ENCODE results near the gene DEFB110.

DEFB110 gene

DNA sequence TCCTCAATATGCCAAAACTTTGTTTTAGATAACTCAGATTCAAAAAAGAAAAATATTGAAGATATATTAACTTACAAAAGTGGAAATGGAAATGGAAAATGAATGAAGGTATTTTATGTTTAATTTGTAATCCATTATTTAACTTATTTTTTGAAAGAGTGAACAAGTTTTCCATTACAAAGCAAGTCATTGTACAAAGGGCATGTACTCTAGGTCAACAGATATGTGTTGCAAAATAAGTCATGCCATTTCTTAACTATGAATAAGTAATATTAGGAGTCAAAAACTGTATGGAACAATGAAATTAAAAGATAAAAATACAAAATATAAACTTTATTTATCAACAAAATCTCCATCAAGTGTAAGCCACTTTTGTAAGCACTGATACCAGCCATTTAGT lies 26.5 kb downstream of the DEFB110 start:
- no peak for ATAC-seq
- TF ChIP-seq RARB (CRISPR knock-in tag; IDR thresholded peaks at IDR 0.05): no peak
- TF ChIP-seq ZNF70 (CRISPR knock-in tag; IDR thresholded peaks at IDR 0.05): no peak
- TF ChIP-seq ISL1 (CRISPR knock-in tag; IDR thresholded peaks at IDR 0.05): no peak
- TF ChIP-seq PATZ1 (CRISPR knock-in tag; IDR thresholded peaks at IDR 0.05; ENCODE audit: borderline replicate concordance): no peak
- no peak for TF ChIP-seq ARNTL (CRISPR knock-in tag; IDR thresholded peaks at IDR 0.05; ENCODE audit: borderline replicate concordance, low read depth)
- no peak for TF ChIP-seq ZNF565 (CRISPR knock-in tag; conservative IDR thresholded peaks at IDR 0.05; ENCODE audit: low read depth)
- no peak for TF ChIP-seq PPARA (CRISPR knock-in tag; IDR thresholded peaks at IDR 0.05; ENCODE audit: borderline replicate concordance)
- no peak for TF ChIP-seq ZC3H10 (CRISPR knock-in tag; IDR thresholded peaks at IDR 0.05)
- no peak for TF ChIP-seq ZFP30 (CRISPR knock-in tag; IDR thresholded peaks at IDR 0.05)
- no peak for TF ChIP-seq ESRRG (CRISPR knock-in tag; IDR thresholded peaks at IDR 0.05)
- TF ChIP-seq TSHZ2 (CRISPR knock-in tag; IDR thresholded peaks at IDR 0.05): no peak
- TF ChIP-seq CSRNP3 (CRISPR knock-in tag; IDR thresholded peaks at IDR 0.05): no peak
- no peak for TF ChIP-seq GLIS3 (CRISPR knock-in tag; IDR thresholded peaks at IDR 0.05)
- no peak for TF ChIP-seq BACH2 (CRISPR knock-in tag; IDR thresholded peaks at IDR 0.05; ENCODE audit: borderline replicate concordance)

DNA sequence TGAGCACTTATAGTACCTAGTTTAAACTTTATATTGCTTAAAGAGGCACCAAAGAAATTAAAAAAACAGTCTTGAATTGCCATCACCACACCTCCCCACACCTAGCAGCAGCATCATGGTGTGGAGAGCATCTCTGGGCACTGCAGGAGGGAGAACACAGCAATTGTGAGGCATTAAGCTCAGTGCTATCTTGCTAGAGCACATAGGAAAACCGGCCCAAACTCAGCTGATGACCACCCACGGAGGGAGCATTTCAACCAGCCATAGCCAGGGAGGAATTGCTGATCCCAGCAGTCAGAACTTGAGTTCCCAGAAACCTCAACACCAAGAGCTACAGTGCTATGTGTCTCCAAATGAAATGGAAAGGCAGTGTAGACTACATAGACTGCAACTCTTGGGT lies 32.9 kb downstream of the DEFB110 start:
- no peak for TF ChIP-seq ZNF70 (CRISPR knock-in tag; IDR thresholded peaks at IDR 0.05)
- TF ChIP-seq SNAI2 (CRISPR knock-in tag; IDR thresholded peaks at IDR 0.05): no peak
- no peak for TF ChIP-seq OSR1 (CRISPR knock-in tag; IDR thresholded peaks at IDR 0.05)
- no peak for TF ChIP-seq CSDC2 (CRISPR knock-in tag; IDR thresholded peaks at IDR 0.05)
- no peak for TF ChIP-seq POU6F1 (CRISPR knock-in tag; IDR thresholded peaks at IDR 0.05; ENCODE audit: borderline replicate concordance, low read depth)
- TF ChIP-seq PATZ1 (CRISPR knock-in tag; IDR thresholded peaks at IDR 0.05; ENCODE audit: borderline replicate concordance): no peak
- TF ChIP-seq GLIS3 (CRISPR knock-in tag; IDR thresholded peaks at IDR 0.05): no peak
- TF ChIP-seq, protein P1, sequence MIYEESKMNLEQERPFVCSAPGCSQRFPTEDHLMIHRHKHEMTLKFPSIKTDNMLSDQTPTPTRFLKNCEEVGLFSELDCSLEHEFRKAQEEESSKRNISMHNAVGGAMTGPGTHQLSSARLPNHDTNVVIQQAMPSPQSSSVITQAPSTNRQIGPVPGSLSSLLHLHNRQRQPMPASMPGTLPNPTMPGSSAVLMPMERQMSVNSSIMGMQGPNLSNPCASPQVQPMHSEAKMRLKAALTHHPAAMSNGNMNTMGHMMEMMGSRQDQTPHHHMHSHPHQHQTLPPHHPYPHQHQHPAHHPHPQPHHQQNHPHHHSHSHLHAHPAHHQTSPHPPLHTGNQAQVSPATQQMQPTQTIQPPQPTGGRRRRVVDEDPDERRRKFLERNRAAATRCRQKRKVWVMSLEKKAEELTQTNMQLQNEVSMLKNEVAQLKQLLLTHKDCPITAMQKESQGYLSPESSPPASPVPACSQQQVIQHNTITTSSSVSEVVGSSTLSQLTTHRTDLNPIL (CRISPR knock-in tag; IDR thresholded peaks at IDR 0.05; ENCODE audit: low read depth): no peak
- TF ChIP-seq ZNF565 (CRISPR knock-in tag; conservative IDR thresholded peaks at IDR 0.05; ENCODE audit: low read depth): no peak
- TF ChIP-seq RARB (CRISPR knock-in tag; IDR thresholded peaks at IDR 0.05): no peak
- no peak for TF ChIP-seq ZC3H10 (CRISPR knock-in tag; IDR thresholded peaks at IDR 0.05)
- no peak for TF ChIP-seq ZNF8 (CRISPR knock-in tag; IDR thresholded peaks at IDR 0.05)
- no peak for TF ChIP-seq ARNTL (CRISPR knock-in tag; IDR thresholded peaks at IDR 0.05; ENCODE audit: borderline replicate concordance, low read depth)
- TF ChIP-seq ISL1 (CRISPR knock-in tag; IDR thresholded peaks at IDR 0.05): no peak
- TF ChIP-seq ESRRG (CRISPR knock-in tag; IDR thresholded peaks at IDR 0.05): no peak
- no peak for TF ChIP-seq ZFP30 (CRISPR knock-in tag; IDR thresholded peaks at IDR 0.05)
- ATAC-seq: no peak
